ENCODE results near the gene DPF1.

DNA sequence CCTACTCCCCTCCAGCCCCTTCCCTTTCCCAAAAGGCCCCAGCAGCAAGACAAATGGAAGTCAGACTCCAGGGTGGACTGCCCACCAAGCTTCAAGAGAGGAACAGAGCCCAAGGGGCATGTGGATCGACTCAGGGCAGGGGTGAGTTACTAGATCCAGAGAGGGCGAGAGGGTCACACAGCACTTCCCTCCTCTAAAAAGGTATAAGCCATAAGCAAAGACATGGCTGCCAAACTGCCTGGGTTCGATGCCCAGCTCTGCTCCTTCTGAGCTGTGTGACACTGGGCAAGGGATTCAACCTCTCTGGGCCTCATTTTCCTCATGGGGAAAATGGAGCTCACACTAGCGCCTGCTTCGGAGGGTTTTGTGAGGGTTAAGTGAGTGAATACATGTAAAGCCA, 28.4 kb upstream of the DPF1 start:
- TF ChIP-seq CTCF (IDR thresholded peaks at IDR 0.05) (no peak), ZFX (IDR thresholded peaks at IDR 0.05; ENCODE audit: borderline replicate concordance) (no peak)

All from 22Rv1 (cell line).